ENCODE data around the gene STAG1.

STAG1 gene

DNA sequence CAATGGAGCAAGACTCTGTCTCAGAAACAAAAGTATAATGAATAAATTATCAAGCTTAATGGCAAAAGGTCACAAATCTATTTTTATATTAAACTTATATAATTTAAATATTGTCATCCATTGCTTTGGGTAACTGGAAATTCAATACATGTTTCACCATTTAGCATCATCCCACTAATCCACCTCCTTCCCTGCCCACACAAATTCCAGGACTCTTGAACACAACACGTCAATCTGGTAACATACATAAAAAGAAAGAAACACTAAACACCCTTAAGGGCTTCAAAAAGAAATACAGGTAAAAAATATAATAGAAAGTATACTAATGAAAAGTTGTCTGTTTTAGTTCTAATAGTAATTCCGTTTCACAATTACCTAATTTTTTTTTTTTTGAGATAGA is 149.4 kb downstream of the STAG1 start:
- TF ChIP-seq EZH2phosphoT487 (IDR thresholded peaks at IDR 0.05; ENCODE audit: borderline replicate concordance), result no peak
- TF ChIP-seq, protein P1, sequence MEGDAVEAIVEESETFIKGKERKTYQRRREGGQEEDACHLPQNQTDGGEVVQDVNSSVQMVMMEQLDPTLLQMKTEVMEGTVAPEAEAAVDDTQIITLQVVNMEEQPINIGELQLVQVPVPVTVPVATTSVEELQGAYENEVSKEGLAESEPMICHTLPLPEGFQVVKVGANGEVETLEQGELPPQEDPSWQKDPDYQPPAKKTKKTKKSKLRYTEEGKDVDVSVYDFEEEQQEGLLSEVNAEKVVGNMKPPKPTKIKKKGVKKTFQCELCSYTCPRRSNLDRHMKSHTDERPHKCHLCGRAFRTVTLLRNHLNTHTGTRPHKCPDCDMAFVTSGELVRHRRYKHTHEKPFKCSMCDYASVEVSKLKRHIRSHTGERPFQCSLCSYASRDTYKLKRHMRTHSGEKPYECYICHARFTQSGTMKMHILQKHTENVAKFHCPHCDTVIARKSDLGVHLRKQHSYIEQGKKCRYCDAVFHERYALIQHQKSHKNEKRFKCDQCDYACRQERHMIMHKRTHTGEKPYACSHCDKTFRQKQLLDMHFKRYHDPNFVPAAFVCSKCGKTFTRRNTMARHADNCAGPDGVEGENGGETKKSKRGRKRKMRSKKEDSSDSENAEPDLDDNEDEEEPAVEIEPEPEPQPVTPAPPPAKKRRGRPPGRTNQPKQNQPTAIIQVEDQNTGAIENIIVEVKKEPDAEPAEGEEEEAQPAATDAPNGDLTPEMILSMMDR (conservative IDR thresholded peaks at IDR 0.05; ENCODE audit: low read length), result no peak
- H3K79me2 ChIP-seq (ENCODE audit: insufficient read depth, low read length), result 0 out of 2 replicates have a peak, but pooled peaks cover 3% of the 10 kb centered on the region
- H3K4me3 ChIP-seq (ENCODE audit: low read length, poor library complexity, severe bottlenecking), result no peak overlapping the region
- H3F3A ChIP-seq (ENCODE audit: low read depth), result no peaks in the 10 kb centered on the region; the same call in 1 of the 2 replicates
- H3K36me3 ChIP-seq (ENCODE audit: insufficient read depth, low read length), result peaks cover 38% of the 10 kb centered on the region; the same call in 1 of the 2 replicates
- no peaks in the 10 kb centered on the region for H4K20me1 ChIP-seq (ENCODE audit: insufficient read depth, low read length, poor library complexity, severe bottlenecking)
- H3K9ac ChIP-seq (ENCODE audit: low read depth, low read length, poor library complexity, severe bottlenecking), result no peak overlapping the region
- H3K4me1 ChIP-seq (ENCODE audit: insufficient read depth, low read length, poor library complexity, severe bottlenecking), result no peaks in the 10 kb centered on the region
- H3K9me2 ChIP-seq (replicated peaks; ENCODE audit: low read depth, low read length), result no peaks in the 10 kb centered on the region
- H3K27me3 ChIP-seq (ENCODE audit: insufficient read depth, low read length, poor library complexity, severe bottlenecking), result no peaks in the 10 kb centered on the region
- H3K4me2 ChIP-seq (ENCODE audit: low read depth, low read length, poor library complexity, severe bottlenecking), result no peak overlapping the region
- no peak overlapping the region for H2AFZ ChIP-seq (ENCODE audit: low read length)
- no peaks in the 10 kb centered on the region for H3K9me3 ChIP-seq (ENCODE audit: insufficient read depth, low read depth, low read length)

DNA sequence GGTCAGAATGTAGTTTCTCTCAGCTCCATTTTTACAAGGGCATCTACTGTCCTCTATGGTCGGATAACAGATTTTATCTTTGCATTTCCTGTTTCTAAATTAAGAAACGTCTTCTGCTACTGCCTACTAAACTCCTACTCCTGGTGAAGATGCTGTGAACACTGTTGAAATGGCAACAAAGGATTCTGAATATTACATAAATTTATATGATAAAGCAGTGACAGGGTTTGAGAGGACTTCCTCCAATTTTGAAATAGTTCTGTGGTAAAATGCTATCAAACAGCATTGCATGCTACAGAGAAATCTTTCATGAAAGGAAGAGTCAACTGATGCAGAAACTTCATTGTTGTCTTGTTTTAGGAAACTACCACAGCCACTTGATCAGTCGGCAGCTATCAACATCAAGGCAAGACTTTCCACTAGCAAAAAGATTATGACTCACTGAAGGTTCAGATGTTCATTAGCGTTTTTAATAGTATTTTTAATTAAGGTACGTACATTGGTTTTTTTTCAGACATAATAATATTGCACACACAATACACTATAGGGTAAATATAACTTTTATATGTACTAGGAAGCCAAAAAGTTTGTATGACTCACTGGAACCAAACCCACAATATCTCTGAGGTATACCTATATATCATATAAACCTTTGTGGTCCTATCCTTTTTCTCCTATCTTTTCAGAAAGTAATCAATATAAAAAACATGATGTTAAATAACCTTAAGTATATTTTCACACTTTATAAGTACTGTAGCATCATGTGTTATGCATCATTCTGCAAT is 156.1 kb downstream of the STAG1 start:
- Histone ChIP-seq H3K9me2 (replicated peaks; ENCODE audit: low read depth, low read length) (no peaks in the 10 kb centered on the region), H3K9ac (ENCODE audit: low read depth, low read length, poor library complexity, severe bottlenecking) (peak overlapping the region; percentile 7), H3K4me1 (ENCODE audit: insufficient read depth, low read length, poor library complexity, severe bottlenecking) (peaks cover 28% of the 10 kb centered on the region), H3K9me3 (ENCODE audit: insufficient read depth, low read depth, low read length) (no peaks in the 10 kb centered on the region), H3F3A (ENCODE audit: low read depth) (no peaks in the 10 kb centered on the region), H4K20me1 (ENCODE audit: insufficient read depth, low read length, poor library complexity, severe bottlenecking) (no peaks in the 10 kb centered on the region), H3K27me3 (ENCODE audit: insufficient read depth, low read length, poor library complexity, severe bottlenecking) (no peaks in the 10 kb centered on the region), H3K4me3 (ENCODE audit: low read length, poor library complexity, severe bottlenecking) (peak overlapping the region; percentile 56), H2AFZ (ENCODE audit: low read length) (no peak overlapping the region), H3K4me2 (ENCODE audit: low read depth, low read length, poor library complexity, severe bottlenecking) (peak overlapping the region; percentile 69), H3K79me2 (ENCODE audit: insufficient read depth, low read length) (peaks cover 26% of the 10 kb centered on the region; the same call in 1 of the 2 replicates), H3K36me3 (ENCODE audit: insufficient read depth, low read length) (peaks cover 5% of the 10 kb centered on the region; the same call in 1 of the 2 replicates)
- no peak for TF ChIP-seq EZH2phosphoT487 (IDR thresholded peaks at IDR 0.05; ENCODE audit: borderline replicate concordance)
- TF ChIP-seq, protein P1 (conservative IDR thresholded peaks at IDR 0.05; ENCODE audit: low read length), result 0 out of 2 replicates have a peak, but pooled peaks have one; percentile 14

DNA sequence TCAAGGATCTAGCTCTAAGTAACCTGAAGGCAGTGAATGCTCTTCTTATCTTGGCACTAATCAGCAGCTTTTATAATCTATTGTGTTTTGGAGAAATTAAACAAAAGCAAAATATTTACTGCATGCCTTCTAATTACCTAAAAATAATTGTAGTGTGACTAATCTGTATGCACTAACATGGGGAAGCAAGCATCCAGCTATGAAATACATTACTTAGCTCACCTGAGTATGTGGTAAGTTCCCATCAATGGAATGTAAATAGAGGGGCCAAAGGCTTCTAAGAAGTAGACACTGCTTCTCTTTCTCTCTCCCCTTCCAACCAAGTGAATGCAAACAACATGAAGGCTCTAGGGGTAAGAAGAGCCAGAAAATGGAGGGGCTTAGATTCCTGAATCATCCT is 165.6 kb downstream of the STAG1 start:
- H3K27me3 ChIP-seq (ENCODE audit: insufficient read depth, low read length, poor library complexity, severe bottlenecking), result no peaks in the 10 kb centered on the region
- no peak overlapping the region for H3K4me2 ChIP-seq (ENCODE audit: low read depth, low read length, poor library complexity, severe bottlenecking)
- H3K9me3 ChIP-seq (ENCODE audit: insufficient read depth, low read depth, low read length), result no peaks in the 10 kb centered on the region
- peaks cover 17% of the 10 kb centered on the region for H3K36me3 ChIP-seq (ENCODE audit: insufficient read depth, low read length)
- no peak overlapping the region for H2AFZ ChIP-seq (ENCODE audit: low read length)
- no peak overlapping the region for H3K9ac ChIP-seq (ENCODE audit: low read depth, low read length, poor library complexity, severe bottlenecking)
- no peaks in the 10 kb centered on the region for H3F3A ChIP-seq (ENCODE audit: low read depth)
- TF ChIP-seq EZH2phosphoT487 (IDR thresholded peaks at IDR 0.05; ENCODE audit: borderline replicate concordance), result no peak
- TF ChIP-seq, protein P1 (conservative IDR thresholded peaks at IDR 0.05; ENCODE audit: low read length), result no peak
- H3K4me1 ChIP-seq (ENCODE audit: insufficient read depth, low read length, poor library complexity, severe bottlenecking), result no peaks in the 10 kb centered on the region
- H3K4me3 ChIP-seq (ENCODE audit: low read length, poor library complexity, severe bottlenecking), result no peak overlapping the region
- H3K9me2 ChIP-seq (replicated peaks; ENCODE audit: low read depth, low read length), result no peaks in the 10 kb centered on the region
- H3K79me2 ChIP-seq (ENCODE audit: insufficient read depth, low read length), result 0 out of 2 replicates have a peak, but pooled peaks cover 3% of the 10 kb centered on the region
- no peaks in the 10 kb centered on the region for H4K20me1 ChIP-seq (ENCODE audit: insufficient read depth, low read length, poor library complexity, severe bottlenecking)

All from Loucy (cell line).